ENCODE measurements around the gene PPP1R14C.

GRCh38 chr6:150255840-150256239, 113.0 kb downstream of the PPP1R14C start:
- TF ChIP-seq, protein P1, sequence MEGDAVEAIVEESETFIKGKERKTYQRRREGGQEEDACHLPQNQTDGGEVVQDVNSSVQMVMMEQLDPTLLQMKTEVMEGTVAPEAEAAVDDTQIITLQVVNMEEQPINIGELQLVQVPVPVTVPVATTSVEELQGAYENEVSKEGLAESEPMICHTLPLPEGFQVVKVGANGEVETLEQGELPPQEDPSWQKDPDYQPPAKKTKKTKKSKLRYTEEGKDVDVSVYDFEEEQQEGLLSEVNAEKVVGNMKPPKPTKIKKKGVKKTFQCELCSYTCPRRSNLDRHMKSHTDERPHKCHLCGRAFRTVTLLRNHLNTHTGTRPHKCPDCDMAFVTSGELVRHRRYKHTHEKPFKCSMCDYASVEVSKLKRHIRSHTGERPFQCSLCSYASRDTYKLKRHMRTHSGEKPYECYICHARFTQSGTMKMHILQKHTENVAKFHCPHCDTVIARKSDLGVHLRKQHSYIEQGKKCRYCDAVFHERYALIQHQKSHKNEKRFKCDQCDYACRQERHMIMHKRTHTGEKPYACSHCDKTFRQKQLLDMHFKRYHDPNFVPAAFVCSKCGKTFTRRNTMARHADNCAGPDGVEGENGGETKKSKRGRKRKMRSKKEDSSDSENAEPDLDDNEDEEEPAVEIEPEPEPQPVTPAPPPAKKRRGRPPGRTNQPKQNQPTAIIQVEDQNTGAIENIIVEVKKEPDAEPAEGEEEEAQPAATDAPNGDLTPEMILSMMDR (IDR thresholded peaks at IDR 0.05) = no peak
- TF ChIP-seq POLR2AphosphoS5 (IDR thresholded peaks at IDR 0.05) (no peak), EP300 (IDR thresholded peaks at IDR 0.05) (no peak)
